Mucosa of stomach (tissue), 1 donor: Measurements from ENCODE around the gene ACY1.

Experiments used
- H3K27me3 ChIP-seq: one replicate; pipeline ENCODE4 v1.7.0; 2013; ENCODE audit warnings: mild to moderate bottlenecking, low read length; ENCODE audit not compliant: control insufficient read depth, insufficient read depth
- H3K36me3 ChIP-seq: one replicate; pipeline ENCODE4 v1.7.0; 2013; ENCODE audit warnings: low read length; ENCODE audit not compliant: control insufficient read depth, insufficient read depth
- H3K4me1 ChIP-seq: one replicate; pipeline ENCODE4 v1.7.0; 2013; ENCODE audit warnings: mild to moderate bottlenecking, low read length; ENCODE audit not compliant: control insufficient read depth, insufficient read depth
- H3K4me3 ChIP-seq: one replicate; pipeline ENCODE4 v1.7.0; 2013; ENCODE audit warnings: low read length
- H3K9ac ChIP-seq: one replicate; pipeline ENCODE4 v1.7.0; 2013; ENCODE audit warnings: mild to moderate bottlenecking, low read length, moderate library complexity
- H3K9me3 ChIP-seq: one replicate; pipeline ENCODE4 v1.7.0; 2013; ENCODE audit warnings: mild to moderate bottlenecking, low read length, moderate library complexity; ENCODE audit not compliant: control insufficient read depth
- donor health status: Pancreatic carcinoma.

ACY1 gene

GRCh38 chr3:51949121-51949520 is 34.2 kb upstream of the ACY1 start:
- Histone ChIP-seq H3K27me3 (no peaks in the 10 kb centered on the region), H3K4me3 (no peak overlapping the region), H3K4me1 (no peaks in the 10 kb centered on the region), H3K36me3 (no peaks in the 10 kb centered on the region), H3K9me3 (no peaks in the 10 kb centered on the region), H3K9ac (no peak overlapping the region)

DNA sequence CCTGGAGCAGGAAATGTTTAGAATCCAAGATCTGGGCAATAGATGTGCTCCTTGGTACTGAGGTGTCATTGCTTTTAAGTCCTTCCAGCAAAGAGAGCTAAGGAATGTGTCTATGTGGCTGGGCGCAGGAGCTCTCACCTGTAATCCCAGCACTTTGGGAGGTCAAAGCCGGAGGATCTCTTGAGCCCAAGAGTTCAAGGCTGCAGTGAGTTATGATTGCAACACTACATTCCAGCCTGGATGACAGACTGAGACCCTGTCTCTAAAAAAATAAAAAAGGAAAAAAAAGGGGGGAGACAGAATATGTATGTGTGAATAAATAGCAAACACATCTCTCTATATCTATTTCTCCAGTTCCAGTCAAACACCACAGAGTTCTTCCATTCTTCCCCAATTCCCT is 32.4 kb upstream of the ACY1 start:
- Histone ChIP-seq H3K9ac (no peak overlapping the region), H3K36me3 (no peaks in the 10 kb centered on the region), H3K9me3 (no peaks in the 10 kb centered on the region), H3K4me1 (peaks cover 3% of the 10 kb centered on the region), H3K4me3 (no peak overlapping the region), H3K27me3 (peaks cover 14% of the 10 kb centered on the region)

DNA sequence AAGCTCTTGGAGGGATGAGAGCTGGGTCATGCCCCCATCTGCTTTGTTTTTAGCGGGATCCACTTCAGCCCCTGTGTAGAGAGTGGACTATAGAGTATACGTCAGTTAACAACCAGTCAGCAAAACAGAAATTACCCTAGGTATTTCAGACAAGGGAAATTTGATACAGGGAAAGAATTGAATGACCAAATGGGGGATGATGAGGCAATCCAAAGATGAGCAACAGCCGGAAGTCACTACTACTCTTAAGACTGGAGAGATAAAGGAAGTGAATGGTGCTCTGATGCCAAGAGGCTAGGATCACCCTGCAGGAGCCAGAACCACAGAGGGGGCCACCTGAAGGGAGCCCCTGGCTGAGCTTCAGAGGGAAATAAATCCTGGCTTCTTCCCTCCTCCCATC is 29.9 kb upstream of the ACY1 start:
- peaks cover 22% of the 10 kb centered on the region for H3K27me3 ChIP-seq
- H3K9ac ChIP-seq, result no peak overlapping the region
- peaks cover 10% of the 10 kb centered on the region for H3K4me1 ChIP-seq
- no peaks in the 10 kb centered on the region for H3K9me3 ChIP-seq
- no peak overlapping the region for H3K4me3 ChIP-seq
- H3K36me3 ChIP-seq, result no peaks in the 10 kb centered on the region

GRCh38 chr3:51954105-51954504 is 29.2 kb upstream of the ACY1 start:
- no peak overlapping the region for H3K4me3 ChIP-seq

DNA sequence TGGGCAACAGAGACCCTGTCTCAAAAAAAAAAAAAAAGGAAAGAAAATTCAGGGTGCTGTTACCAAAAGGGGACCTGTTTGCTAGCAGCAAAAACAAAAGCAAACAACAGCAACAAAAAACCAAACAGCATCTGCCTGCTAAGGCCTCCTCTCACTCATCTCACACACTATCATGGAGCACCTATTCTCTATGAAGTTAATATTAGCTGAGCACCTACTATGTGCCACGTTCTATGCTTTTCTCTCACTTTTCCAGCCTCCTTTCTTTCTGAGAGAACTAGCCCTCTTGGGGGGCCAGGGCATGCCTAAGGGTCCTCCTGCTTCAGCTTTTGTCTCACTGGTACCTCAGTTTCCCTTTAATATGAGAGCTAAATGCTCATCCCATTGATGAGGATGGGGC is 28.6 kb upstream of the ACY1 start:
- Histone ChIP-seq H3K4me3 (no peak overlapping the region), H3K9ac (no peak overlapping the region), H3K9me3 (no peaks in the 10 kb centered on the region), H3K36me3 (no peaks in the 10 kb centered on the region), H3K27me3 (peaks cover 22% of the 10 kb centered on the region), H3K4me1 (peaks cover 10% of the 10 kb centered on the region)

More at GRCh38 chr3:51954105-51954504, 29.2 kb upstream of the ACY1 start:
- Histone ChIP-seq H3K9me3 (no peaks in the 10 kb centered on the region), H3K36me3 (no peaks in the 10 kb centered on the region), H3K4me1 (peaks cover 10% of the 10 kb centered on the region), H3K9ac (no peak overlapping the region), H3K27me3 (peaks cover 22% of the 10 kb centered on the region)

GRCh38 chr3:51955175-51955892 is 28.0 kb upstream of the ACY1 start, which contains the start of gene GPR62:
TSS of gene GPR62 (plus strand) at chr3:51955381. CDS start at chr3:51955653, 272 bp downstream.
- Histone ChIP-seq H3K9me3 (no peaks in the 10 kb centered on the region), H3K27me3 (peaks cover 22% of the 10 kb centered on the region), H3K36me3 (no peaks in the 10 kb centered on the region), H3K9ac (no peak within 1 kb of the TSS), H3K4me3 (no peak within 1 kb of the TSS), H3K4me1 (peaks cover 10% of the 10 kb centered on the region)

GRCh38 chr3:51955893-51956770 is 27.2 kb upstream of the ACY1 start:
- Histone ChIP-seq H3K9ac (no peak overlapping the region), H3K36me3 (no peaks in the 10 kb centered on the region), H3K27me3 (peaks cover 22% of the 10 kb centered on the region), H3K4me1 (peaks cover 10% of the 10 kb centered on the region), H3K9me3 (no peaks in the 10 kb centered on the region), H3K4me3 (no peak overlapping the region)

GRCh38 chr3:51957520-51958205 is 25.7 kb upstream of the ACY1 start:
- H3K4me3 ChIP-seq, result no peak overlapping the region
- H3K27me3 ChIP-seq, result peaks cover 22% of the 10 kb centered on the region
- no peak overlapping the region for H3K9ac ChIP-seq
- H3K4me1 ChIP-seq, result peaks cover 10% of the 10 kb centered on the region
- H3K36me3 ChIP-seq, result no peaks in the 10 kb centered on the region
- no peaks in the 10 kb centered on the region for H3K9me3 ChIP-seq

- Histone ChIP-seq H3K27me3 (peaks cover 22% of the 10 kb centered on the region), H3K36me3 (no peaks in the 10 kb centered on the region), H3K4me3 (no peak overlapping the region), H3K9ac (no peak overlapping the region), H3K9me3 (no peaks in the 10 kb centered on the region), H3K4me1 (peaks cover 10% of the 10 kb centered on the region)
Measured at GRCh38 chr3:51958603-51959521, 24.5 kb upstream of the ACY1 start.

- Histone ChIP-seq H3K9me3 (no peaks in the 10 kb centered on the region), H3K4me1 (peaks cover 10% of the 10 kb centered on the region), H3K27me3 (peaks cover 20% of the 10 kb centered on the region), H3K9ac (no peak overlapping the region), H3K36me3 (no peaks in the 10 kb centered on the region), H3K4me3 (no peak overlapping the region)
Measured at GRCh38 chr3:51959651-51960050, 23.7 kb upstream of the ACY1 start.

GRCh38 chr3:51960386-51960785 is 22.9 kb upstream of the ACY1 start:
- H3K4me1 ChIP-seq, result peaks cover 13% of the 10 kb centered on the region
- H3K36me3 ChIP-seq, result no peaks in the 10 kb centered on the region
- H3K9ac ChIP-seq, result no peak overlapping the region
- H3K9me3 ChIP-seq, result no peaks in the 10 kb centered on the region
- H3K27me3 ChIP-seq, result peaks cover 13% of the 10 kb centered on the region
- no peak overlapping the region for H3K4me3 ChIP-seq
